HG03460 (cell line): ENCODE results near the gene ELAPOR2.
"Not testable (repeated sequence)": the region's sequence is repeated elsewhere in the genome, so short reads cannot be mapped to it uniquely, and the experiment has no call there.

Experiments
- ATAC-seq: cut with Tn5 transposase; IDR thresholded peaks from one replicate; pipeline ENCODE4 v1.9.1; 2021; ENCODE audit not compliant: unreplicated experiment

The ELAPOR2 gene

DNA sequence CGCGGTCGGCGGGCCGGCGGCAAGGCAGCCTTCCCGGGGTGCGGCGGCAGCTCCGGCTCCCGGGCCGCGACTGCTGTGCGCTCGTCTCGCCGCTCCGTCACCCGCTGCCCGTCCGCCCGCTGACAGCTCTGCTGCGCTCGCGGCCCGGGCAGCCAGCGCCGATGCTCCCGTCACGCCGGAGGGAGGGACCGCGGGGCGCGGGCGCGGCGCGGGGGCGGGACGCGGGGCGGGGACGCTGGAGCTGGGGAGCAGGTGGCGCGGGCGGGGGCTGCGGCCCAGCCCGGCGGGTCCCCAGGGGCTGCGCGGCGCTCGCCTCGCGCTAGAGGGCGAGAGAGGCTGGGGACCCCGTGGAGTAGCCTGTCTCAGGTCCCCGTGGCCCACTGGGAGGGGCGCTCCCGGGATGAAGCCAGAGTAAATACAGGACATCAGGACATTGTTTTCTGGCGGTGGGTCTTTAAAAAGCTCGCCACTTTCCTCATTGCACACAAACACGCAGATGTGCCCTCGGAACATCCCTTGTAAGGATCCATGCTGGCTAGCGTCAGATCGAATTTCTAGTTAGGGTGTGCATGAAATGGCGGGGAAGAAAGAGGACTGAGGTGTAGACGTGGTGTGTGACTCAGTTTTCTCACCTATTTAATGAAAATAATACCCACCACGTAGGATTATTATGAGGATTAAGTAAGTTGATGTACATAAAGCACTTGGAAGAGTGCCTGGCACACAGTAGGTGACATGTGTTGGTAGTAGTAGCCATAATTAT, at the start of gene ELAPOR2:
Gene ELAPOR2, minus strand, starts transcription at position 130 of the 763 bp plus-strand sequence. CDS start 141 bp downstream, outside the sequence.
- ATAC-seq, result peak; percentile 95

GRCh38 chr7:87107949-87108776, 48.7 kb upstream of the ELAPOR2 start:
- no peak for ATAC-seq

DNA sequence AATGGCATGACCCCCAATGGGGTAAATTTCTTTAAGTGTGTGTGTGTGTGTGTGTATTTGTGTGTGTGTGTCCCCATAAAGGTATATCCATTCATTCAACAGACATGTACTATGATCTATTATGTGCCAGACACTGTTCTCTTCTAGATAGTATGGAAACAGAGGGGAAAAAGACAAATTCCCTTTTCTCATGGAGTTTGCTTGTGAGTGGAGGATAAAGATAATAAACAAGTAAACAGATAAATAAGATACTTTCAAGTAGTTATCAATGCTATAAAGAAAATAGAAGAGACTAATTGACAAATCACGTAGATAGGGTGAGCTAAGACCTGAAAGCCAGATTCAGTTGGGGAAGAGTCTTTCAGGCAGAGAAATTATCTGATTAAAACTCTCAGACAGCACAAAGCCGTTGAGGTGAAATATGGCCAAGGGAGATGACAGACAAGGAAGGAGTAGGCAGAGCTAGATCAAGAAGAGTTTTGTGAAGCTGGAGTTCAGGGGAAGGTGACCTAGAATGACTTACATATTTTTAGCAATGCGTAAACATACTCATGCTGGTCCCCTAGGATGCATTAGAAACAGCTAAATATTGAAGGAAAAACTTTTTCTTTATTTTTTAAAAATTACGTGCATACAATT, 47.6 kb upstream of the ELAPOR2 start:
- ATAC-seq, result no peak

- no peak for ATAC-seq
Measured at GRCh38 chr7:87105401-87105800, 45.9 kb upstream of the ELAPOR2 start.

GRCh38 chr7:87100326-87100725, 40.9 kb upstream of the ELAPOR2 start:
- no peak for ATAC-seq

- ATAC-seq, result not testable (repeated sequence)
Measured at GRCh38 chr7:87097375-87097774, 37.9 kb upstream of the ELAPOR2 start.

GRCh38 chr7:87094322-87094721, 34.9 kb upstream of the ELAPOR2 start:
- no peak for ATAC-seq

- ATAC-seq, result no peak
Measured at GRCh38 chr7:87092568-87093091, 33.2 kb upstream of the ELAPOR2 start.

DNA sequence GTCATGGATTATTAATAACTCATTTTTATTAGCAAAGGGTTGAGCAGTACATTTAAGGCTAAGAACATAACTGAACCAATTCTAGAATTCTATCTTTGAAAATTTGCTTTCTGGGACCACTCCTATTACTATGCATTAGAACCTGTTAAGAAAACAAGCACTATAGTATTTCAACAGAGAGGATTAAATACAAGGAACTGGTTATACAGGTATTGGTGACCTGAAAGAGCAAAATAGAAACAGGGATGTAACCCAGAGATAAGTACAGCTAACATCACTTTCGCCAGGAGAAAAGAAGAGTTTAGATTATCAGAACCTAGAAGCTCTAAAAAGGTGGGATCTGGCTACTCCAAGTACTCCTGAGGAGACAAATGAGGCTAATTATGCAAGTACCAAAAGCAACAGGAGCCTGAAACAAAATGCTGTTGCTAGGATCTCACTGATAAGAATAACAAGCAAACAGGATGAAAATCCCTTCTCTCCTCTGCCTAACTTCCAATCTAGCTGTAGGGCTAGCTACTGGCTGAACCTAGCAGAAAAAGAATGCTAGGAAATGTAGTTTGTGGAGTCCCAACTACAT, 32.1 kb upstream of the ELAPOR2 start:
- no peak for ATAC-seq

- ATAC-seq, result no peak
Measured at GRCh38 chr7:87083865-87084519, 24.5 kb upstream of the ELAPOR2 start.

DNA sequence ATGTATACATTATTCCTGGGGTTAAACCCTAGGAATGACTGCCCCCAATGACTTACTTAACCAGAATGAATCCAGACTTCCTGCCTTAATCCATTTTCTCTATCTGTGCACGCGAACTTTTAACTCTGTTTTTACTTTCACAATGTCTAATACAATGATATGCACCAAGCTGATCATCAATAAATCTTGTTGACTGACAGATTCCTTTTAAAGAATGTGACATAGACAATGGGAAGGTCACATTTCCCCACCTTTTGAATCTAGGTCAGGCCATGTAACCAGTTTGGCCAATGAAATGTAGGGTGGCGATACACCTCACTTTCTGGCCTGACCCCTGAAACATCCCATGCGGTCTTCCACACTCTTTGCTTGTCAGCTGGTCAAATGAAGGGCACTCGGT, 23.2 kb upstream of the ELAPOR2 start:
- ATAC-seq, result no peak

GRCh38 chr7:87075671-87076404, 16.4 kb upstream of the ELAPOR2 start:
- ATAC-seq, result peak; percentile 67

- no peak for ATAC-seq
Measured at GRCh38 chr7:87067788-87068187, 8.3 kb upstream of the ELAPOR2 start.

DNA sequence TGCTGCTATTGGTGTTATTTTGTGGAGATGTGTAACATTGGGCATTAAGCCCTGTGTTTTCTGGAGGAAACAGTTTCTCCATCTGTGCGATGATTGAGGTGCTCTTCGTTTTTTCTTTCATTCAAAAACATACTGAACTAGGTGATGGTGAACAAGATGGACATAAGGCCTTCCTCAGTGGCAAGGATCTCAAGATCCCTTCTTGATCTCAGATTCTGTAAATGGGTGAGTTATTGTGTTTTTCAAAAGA, 759 bp upstream of the ELAPOR2 start:
- no peak for ATAC-seq

GRCh38 chr7:87058744-87059524, 520 bp downstream of the ELAPOR2 start:
- peak; percentile 37 for ATAC-seq

GRCh38 chr7:87057210-87057609, 2.2 kb downstream of the ELAPOR2 start:
- no peak for ATAC-seq

- no peak for ATAC-seq
Measured at GRCh38 chr7:87056346-87056745, 3.1 kb downstream of the ELAPOR2 start.

DNA sequence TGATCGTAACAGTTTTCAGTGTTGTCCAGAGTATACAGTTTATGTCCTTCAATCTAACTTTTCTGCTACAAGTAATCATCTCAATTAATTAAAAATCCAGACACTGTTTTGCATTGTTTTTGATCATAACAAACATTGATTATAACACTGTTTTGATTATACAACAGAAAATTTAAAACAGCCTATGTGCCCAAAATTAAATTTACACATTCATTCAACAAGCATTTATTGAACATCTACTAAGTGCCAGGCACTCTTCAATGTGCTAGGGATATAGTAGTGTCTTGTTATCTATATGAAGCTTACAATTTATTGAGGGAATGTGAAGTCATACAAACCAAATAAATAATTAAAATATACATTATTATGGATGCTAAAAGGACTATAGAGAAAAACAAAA, 10.6 kb downstream of the ELAPOR2 start:
- no peak for ATAC-seq

GRCh38 chr7:87046456-87046855, 13.0 kb downstream of the ELAPOR2 start:
- no peak for ATAC-seq
